ENCODE data around the gene PLCL1. TPM values are rescaled to one million over a fixed set of nuclear protein-coding genes. Genes with fewer than 3 reads are reported as not detected.

Gene PLCL1
- total RNA-seq, 4 donors from 2014 or later, result 1.0 to 3.7 (median 2.6) TPM

GRCh38 chr2:197992482-197993133, 188.2 kb downstream of the PLCL1 start:
- DNase-seq (ENCODE audit: low spot score in 2 of 2), result no peak
- no peak for TF ChIP-seq CTCF (IDR thresholded peaks at IDR 0.05)
- no peak for TF ChIP-seq POLR2A (IDR thresholded peaks at IDR 0.05)
- WGBS, 2 donors, result 80 to 83% methylated on average over 4 of the region's 4 CpGs
- intact Hi-C loops (cut with DNase I; ENCODE audit: low total_unique reads), result no loop called here
- no peak overlapping the region for H3K4me3 ChIP-seq (ENCODE audit: low read depth, poor library complexity, severe bottlenecking)

- intact Hi-C loops (cut with DNase I; ENCODE audit: low total_unique reads), result no loop called here
- no peak for DNase-seq (ENCODE audit: low spot score in 2 of 2)
- no peak overlapping the region for H3K4me3 ChIP-seq (ENCODE audit: low read depth, poor library complexity, severe bottlenecking)
- no peak for TF ChIP-seq POLR2A (IDR thresholded peaks at IDR 0.05)
- no peak for TF ChIP-seq CTCF (IDR thresholded peaks at IDR 0.05)
Observed at GRCh38 chr2:197993363-197993762, 189.0 kb downstream of the PLCL1 start.

- TF ChIP-seq POLR2A (IDR thresholded peaks at IDR 0.05) (no peak), CTCF (IDR thresholded peaks at IDR 0.05) (no peak)
- no peak for DNase-seq (ENCODE audit: low spot score in 2 of 2)
- H3K4me3 ChIP-seq (ENCODE audit: low read depth, poor library complexity, severe bottlenecking), result no peak overlapping the region
- intact Hi-C loops (cut with DNase I; ENCODE audit: low total_unique reads), result no loop called here
- 83 to 92% methylated on average over 2 of the region's 2 CpGs for WGBS, 2 donors
Observed at GRCh38 chr2:197993830-197994229, 189.4 kb downstream of the PLCL1 start.

- intact Hi-C loops (cut with DNase I; ENCODE audit: low total_unique reads), result no loop called here
- no peak for DNase-seq (ENCODE audit: low spot score in 2 of 2)
- TF ChIP-seq CTCF (IDR thresholded peaks at IDR 0.05), result no peak
- no peak for TF ChIP-seq POLR2A (IDR thresholded peaks at IDR 0.05)
- WGBS, 2 donors, result 85 to 90% methylated on average over 1 of the region's 1 CpG
- no peak overlapping the region for H3K4me3 ChIP-seq (ENCODE audit: low read depth, poor library complexity, severe bottlenecking)
Observed at GRCh38 chr2:197994751-197995150, 190.4 kb downstream of the PLCL1 start.

GRCh38 chr2:197996583-197996982, 192.2 kb downstream of the PLCL1 start:
- H3K4me3 ChIP-seq (ENCODE audit: low read depth, poor library complexity, severe bottlenecking), result no peak overlapping the region
- 78 to 84% methylated on average over 2 of the region's 2 CpGs for WGBS, 2 donors
- intact Hi-C loops (cut with DNase I; ENCODE audit: low total_unique reads), result no loop called here
- no peak for TF ChIP-seq POLR2A (IDR thresholded peaks at IDR 0.05)
- TF ChIP-seq CTCF (IDR thresholded peaks at IDR 0.05), result no peak
- DNase-seq (ENCODE audit: low spot score in 2 of 2), result no peak

GRCh38 chr2:197997083-197997541, 192.7 kb downstream of the PLCL1 start:
- intact Hi-C loops (cut with DNase I; ENCODE audit: low total_unique reads), result no loop called here
- no peak overlapping the region for H3K4me3 ChIP-seq (ENCODE audit: low read depth, poor library complexity, severe bottlenecking)
- no peak for DNase-seq (ENCODE audit: low spot score in 2 of 2)
- 96% methylated on average over 7 of the region's 7 CpGs for WGBS, 2 donors
- TF ChIP-seq CTCF (IDR thresholded peaks at IDR 0.05) (no peak), POLR2A (IDR thresholded peaks at IDR 0.05) (no peak)

All from lower leg skin (tissue), 4 donors.